HL-60/S4 treated with retinoic acid at 250 ng/mL for 4 days and 3 days (cell line): ENCODE data around the gene USP47.

Experiments
- in situ Hi-C: fragments of 300-500 bp; cut with MboI; formaldehyde crosslinking; loops from 2 replicates; pipeline ENCODE4 v1.7.0; 2022; ENCODE audit warnings: low sequenced_read_pairs

USP47 gene

DNA sequence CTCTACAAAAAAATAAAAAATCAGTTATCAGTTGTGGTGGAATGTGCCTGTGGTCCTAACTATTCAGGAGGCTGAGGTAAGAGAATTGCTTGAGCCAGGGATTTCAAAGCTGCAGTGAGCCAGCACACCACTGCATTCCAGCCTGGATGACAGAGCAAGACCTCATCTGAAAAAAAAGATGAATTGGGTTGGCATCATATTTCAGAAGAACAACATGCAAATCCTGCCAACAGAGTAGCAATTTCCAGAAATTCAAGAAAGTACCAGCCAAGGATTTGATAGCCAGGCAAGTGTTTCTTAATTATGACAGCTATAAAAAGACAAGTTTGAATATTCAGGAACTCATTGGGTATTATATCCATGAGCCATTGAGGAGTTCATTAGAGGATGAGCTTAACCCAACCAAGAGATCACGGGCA is 75.2 kb downstream of the USP47 start:
- in situ Hi-C loops, result no loop called here

DNA sequence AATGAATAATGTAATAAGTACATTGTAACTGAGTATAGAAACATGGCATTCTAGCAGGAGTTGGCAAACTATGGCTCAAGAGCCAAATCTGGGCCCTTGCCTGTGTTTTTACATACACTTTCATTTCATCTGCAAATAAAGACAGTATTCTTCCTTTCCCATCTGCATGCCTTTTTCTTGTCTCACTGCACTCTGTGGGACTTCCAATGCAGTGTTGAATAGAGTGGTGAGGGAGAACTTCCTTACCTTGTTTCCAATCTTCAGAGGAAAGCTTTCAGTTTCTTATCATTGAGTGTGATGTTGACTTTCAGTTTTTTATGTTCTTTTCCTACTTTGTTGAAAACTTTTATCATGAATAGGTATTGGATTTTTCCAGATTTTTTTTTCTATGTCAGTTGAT is 82.1 kb downstream of the USP47 start:
- in situ Hi-C loops, result no loop called here

DNA sequence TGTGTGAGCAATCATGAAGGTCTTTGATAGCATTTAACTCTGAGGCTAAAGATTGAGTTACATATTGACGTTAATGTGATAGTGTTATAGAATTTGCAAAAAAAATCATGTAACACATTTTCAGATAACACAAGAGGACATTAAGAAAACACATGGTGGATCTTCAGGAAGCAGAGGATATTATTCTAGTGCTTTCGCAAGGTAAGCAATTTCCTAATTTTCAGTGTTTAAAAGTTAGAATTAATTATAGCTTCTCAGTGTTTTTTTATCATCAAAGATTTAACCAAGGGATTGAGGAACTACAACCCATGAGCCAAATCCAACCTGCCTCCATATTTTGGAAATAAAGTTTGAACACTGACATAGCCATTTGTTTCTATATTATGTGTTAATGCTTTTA is 88.1 kb downstream of the USP47 start:
- in situ Hi-C loops, result no loop called here

DNA sequence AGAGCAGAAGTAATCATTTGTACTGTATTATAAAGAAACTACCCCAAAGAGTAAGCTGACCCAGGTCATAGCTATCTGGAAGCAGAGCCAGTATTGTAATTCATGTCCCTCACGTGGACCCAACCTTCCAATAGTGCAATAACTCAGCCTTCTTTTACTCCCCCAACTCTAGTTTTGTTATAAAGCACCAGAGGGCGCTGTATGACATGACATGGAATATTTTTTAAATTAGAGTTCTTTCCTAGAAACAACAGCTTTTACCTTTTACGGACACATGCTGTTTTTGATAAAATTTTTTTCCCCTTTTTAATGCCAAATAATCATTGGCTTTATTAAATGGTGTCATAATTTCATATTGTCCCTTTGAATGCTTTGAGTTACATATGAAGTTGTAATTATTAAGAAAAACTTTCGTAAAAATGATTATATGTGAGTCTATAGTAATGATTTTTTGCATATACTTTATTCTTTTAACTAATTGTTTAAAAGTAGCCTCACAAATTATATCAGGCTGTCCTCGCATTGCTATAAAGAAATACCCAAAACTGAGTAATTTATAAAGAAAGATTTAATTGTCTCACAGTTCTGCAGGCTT is 89.8 kb downstream of the USP47 start:
- in situ Hi-C loops, result no loop called here

- in situ Hi-C loops, result no loop called here
These were observed 93.8 kb downstream of the USP47 start for GRCh38 chr11:11935536-11935935.

DNA sequence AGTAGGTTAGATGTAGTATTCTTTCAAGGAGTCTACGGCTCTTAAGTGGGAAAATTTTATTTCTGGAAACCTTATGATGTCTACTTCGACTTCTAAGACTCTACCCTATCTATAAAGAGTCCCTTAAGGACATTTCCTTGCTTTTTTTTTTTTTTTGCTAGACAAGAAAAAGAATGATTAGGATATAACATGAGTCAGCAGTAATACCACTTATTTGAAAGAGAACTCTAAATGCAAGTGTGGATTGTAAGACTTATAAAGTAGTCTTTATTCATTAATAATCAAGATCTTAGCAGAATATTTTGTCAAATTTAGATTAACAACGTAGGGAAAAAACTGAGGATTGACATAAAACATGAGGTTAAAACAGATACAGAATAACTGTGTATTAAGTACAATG is 95.7 kb downstream of the USP47 start:
- in situ Hi-C loops, result no loop called here

DNA sequence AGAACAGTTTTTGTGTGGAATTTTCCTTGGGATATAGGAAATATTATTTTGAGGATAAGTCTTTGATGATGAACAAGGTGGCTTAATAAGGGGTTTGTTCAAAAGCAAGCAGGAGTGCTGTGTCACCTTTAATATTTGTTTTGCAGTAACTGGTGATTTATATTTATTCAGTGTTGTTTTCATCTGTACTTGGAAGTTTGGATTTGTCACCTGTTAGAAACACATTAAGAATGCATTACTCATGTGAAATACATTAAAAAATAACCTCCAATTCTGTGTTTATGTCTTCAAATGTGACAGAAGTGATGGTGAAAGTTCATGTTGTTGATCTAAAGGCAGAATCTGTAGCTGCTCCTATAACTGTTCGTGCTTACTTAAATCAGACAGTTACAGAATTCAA is 96.2 kb downstream of the USP47 start:
- in situ Hi-C loops, result no loop called here

- in situ Hi-C loops, result no loop called here
These were observed 98.8 kb downstream of the USP47 start for GRCh38 chr11:11940551-11940950.

DNA sequence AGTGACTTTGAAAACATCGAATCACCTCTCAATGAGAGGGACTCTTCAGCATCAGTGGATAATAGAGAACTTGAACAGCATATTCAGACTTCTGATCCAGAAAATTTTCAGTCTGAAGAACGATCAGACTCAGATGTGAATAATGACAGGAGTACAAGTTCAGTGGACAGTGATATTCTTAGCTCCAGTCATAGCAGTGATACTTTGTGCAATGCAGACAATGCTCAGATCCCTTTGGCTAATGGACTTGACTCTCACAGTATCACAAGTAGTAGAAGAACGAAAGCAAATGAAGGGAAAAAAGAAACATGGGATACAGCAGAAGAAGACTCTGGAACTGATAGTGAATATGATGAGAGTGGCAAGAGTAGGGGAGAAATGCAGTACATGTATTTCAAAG is 100.9 kb downstream of the USP47 start:
- in situ Hi-C loops, result no loop called here

DNA sequence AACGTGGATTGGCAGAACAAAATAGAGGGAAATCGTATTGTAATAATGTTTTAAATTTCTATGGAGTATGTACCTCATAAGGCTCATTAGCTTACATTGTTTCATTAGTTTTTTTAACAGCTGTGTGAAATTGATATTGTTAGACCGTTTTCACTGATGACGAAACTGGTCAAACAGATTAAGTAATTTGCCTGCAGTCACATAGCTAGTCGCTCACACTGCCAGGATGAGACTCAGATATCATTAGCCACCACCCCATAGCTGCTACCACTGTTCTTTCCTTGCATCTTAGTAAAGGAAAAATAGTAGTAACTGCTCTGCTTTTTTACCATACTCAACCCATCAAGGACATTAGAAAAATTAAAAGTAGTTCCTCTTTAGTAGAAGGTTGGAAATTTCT is 102.7 kb downstream of the USP47 start:
- in situ Hi-C loops, result no loop called here

DNA sequence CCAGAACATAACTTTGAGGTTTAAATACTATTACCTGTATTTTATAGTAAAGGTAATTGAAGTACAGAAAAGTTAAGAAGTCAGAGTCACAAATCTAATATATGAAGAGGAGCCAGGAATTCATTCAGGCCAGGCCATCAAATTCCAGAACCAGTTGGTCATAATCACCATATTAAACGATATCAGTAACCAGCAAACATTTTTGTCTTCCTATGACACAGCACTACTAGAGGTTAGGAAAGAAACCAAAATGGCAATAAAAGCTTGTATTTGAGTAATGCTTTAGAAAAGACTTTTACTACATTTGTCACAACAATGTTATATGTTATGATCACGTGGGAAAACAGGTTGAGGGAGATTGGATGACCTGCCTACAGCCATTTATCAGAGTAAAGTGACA is 104.4 kb downstream of the USP47 start:
- in situ Hi-C loops, result no loop called here

- in situ Hi-C loops, result no loop called here
These were observed 105.1 kb downstream of the USP47 start for GRCh38 chr11:11946878-11947277.

GRCh38 chr11:11947825-11948224 is 106.1 kb downstream of the USP47 start:
- in situ Hi-C loops, result no loop called here

GRCh38 chr11:11948242-11948947 is 106.6 kb downstream of the USP47 start:
- in situ Hi-C loops, result no loop called here

DNA sequence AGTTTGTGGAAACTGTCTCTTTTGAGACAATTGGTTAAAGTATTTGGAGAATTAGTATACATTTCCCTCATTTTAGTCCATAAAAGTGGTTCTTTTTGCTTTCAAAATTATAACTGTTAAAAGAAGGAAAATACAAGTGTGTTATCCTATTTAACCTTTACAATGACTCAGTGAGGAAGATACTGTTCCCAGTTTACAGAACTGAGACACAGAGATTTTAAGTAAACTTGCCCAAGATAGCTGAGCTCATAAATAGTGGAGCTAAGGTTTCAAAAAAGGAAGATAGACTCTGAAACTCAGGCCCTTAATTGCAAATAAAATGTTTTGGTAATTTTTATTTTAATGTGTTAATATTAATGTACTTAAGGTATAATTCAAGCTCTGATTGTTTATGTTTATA is 107.7 kb downstream of the USP47 start:
- in situ Hi-C loops, result no loop called here

DNA sequence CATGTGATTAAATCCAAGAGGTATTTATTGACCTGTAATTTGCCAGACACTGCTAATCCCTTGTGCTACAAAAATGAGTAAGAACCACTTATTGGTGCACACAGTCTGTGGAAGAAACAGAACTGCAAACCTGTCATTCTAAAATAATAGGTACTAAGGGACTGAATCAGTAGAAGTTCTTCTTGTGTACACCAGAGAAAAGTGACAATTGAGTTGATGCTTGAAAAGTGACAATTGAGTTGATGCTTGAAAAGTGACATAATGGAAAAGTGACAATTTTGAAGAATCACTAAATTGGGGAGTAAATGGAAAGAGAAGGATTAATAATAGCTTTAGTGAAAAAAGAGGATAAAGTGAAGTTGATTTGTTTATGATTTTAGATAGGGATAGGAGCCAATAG is 110.3 kb downstream of the USP47 start:
- in situ Hi-C loops, result no loop called here

DNA sequence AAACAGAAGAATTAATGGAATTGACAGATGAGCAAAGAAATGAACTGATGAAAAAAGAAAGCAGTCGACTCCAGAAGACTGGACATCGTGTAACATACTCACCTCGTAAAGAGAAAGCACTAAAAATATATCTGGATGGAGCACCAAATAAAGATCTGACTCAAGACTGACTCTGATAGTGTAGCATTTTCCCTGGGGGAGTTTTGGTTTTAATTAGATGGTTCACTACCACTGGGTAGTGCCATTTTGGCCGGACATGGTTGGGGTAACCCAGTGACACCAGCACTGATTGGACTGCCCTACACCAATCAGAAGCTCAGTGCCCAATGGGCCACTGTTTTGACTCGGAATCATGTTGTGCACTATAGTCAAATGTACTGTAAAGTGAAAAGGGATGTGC is 114.2 kb downstream of the USP47 start:
- in situ Hi-C loops, result no loop called here

DNA sequence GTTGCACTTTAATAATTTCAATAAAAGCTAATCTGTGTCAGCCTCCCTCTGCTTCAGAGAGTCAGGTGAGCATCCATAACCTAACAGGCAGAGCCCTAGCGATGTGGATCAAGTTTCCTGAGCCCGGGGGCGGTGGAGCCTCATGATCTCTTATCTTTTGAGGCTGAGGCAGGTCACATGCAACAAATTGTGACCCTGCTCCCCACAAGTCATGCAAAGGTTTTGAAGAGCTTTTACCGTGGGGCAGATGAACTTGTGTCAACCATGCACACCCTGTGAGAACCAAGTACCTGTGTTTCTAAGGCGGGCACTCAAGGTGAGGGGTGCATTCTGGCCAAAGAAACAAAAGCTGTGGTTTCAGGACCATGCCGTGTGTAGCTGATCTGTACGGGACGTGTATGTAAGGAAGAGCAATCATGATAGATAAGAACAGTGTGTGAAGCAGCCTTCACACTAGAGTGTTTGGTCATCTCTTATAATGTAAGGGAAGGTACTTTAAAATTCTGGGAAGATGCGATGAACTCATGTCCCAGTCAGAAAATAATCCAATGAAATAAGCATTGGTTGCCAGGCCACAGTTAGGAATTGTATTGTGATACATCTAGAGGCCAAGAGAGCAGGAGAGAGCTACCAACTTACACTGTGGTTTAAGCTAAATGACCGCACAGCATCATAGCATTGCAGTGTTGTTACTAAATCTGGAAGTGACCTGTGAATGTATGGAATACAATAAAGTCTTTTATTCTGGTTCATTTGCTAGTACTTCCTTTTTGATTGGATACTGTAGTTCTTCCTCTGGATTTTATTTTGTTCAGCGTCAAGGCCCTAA is 116.8 kb downstream of the USP47 start:
- in situ Hi-C loops, result no loop called here

GRCh38 chr11:11959601-11960000 is 117.8 kb downstream of the USP47 start:
- in situ Hi-C loops, result no loop called here

DNA sequence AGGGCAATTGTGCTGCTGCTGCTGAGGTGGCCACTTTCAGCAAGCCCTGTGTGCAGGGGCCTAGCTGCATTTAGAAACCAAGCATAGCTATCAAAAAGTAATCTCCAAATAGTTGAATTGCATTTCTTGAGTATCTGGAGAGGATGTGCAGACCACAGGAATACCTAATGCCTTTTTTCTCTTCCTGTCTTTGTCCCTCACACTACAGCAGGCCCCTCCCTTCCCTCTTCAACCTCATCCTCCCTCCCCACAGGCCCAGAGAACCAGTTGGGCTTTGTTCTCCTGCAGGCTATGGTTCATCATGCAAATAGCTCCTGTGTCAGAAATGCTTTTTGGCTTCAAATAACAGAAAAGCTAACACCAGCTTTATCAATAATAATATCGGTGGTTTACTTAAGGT is 118.9 kb downstream of the USP47 start:
- in situ Hi-C loops, result no loop called here

DNA sequence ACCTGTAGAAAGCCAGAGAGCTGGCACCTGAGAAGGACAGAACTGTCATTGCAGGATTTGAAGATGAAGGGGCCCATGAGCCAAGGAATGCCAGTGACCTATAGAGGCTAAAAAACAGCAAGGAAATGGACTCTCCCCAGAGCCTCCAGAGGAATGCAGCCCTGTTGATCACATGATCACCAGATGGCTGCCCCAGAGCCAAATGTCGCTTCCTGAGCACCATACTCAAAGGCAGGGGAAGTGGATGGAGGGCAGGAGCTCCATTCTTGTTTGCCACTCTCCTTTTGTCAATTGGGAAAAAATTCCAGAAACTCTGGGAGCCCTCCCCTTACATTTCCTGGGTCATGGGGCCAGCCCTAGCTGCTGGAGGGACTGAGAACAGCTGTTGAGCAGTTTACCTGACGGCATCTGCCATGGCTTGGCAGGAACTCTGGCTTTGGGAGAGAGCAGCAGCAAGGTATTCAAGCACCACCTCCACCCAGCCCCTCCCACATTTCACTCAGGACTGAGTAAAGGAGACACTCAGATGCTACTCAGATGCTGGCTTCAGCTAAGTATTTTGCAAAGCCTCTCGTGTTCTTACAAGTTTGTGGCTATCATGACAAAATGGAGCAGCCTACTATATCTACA is 119.7 kb downstream of the USP47 start:
- in situ Hi-C loops, result no loop called here

DNA sequence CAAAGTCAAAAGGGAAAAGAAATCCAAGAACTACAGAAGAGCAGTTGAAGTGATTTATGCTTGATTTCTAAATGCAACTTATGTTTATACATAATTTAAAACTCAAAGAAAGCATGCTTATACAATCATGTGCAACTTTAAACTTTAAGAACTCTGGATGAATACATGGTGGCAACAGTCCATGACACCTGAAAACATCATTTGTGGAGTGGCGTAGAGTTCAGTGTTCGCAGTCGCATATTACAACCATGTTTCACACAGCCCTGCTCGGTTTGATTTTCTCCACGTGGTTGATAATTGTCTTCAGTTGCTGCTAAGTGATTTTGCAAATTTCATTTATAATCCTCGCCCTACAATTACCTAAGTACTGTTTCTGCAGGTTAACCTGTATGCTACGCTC is 121.3 kb downstream of the USP47 start:
- in situ Hi-C loops, result no loop called here
